Posterior cingulate gyrus (tissue), 11 donors: Measurements from ENCODE around the gene HHATL.
A peak's percentile ranks its signal among the peaks of the same experiment; 100 is the strongest.

Experiments
- DNase-seq, 10 donors: peaks; one replicate each; pipeline versions ENCODE4 v3.0.0 to v3.0.0-alpha.2; 2020 to 2021; ENCODE audit warnings: mixed read lengths in 3 of 10
- intact Hi-C: fragments of 100-400 bp; cut with DNase I; formaldehyde crosslinking; loops from one replicate; pipeline ENCODE4 v1.15.1; 2023

HHATL gene

DNA sequence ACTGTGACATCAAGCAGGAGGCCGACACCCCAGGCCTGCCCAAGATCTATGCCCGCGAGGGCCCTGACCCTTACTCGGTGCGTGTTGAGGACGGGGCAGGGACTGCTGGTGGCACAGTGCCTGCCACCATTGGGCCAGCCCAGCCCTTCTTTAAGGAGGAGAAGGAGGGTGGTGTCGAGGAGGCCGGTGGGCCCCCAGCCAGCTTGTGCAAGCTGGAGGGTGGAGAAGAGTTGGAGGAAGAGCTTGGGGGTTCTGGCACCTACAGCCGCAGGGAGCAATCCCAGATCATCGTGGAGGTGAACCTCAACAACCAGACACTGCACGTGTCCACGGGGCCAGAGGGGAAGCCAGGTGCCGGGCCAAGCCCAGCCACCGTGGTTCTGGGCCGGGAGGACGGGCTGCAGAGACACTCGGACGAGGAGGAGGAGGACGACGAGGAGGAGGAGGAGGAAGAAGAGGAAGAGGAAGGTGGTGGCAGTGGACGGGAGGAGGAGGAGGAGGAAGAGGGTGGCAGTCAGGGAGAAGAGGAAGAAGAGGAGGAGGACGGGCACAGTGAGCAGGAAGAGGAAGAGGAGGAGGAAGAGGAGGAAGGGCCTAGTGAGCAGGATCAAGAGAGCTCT is 43.7 kb downstream of the HHATL start:
- DNase-seq, result peak in 2 of 10 donors; percentile 20 to 75
- intact Hi-C loops, result no loop called here

DNA sequence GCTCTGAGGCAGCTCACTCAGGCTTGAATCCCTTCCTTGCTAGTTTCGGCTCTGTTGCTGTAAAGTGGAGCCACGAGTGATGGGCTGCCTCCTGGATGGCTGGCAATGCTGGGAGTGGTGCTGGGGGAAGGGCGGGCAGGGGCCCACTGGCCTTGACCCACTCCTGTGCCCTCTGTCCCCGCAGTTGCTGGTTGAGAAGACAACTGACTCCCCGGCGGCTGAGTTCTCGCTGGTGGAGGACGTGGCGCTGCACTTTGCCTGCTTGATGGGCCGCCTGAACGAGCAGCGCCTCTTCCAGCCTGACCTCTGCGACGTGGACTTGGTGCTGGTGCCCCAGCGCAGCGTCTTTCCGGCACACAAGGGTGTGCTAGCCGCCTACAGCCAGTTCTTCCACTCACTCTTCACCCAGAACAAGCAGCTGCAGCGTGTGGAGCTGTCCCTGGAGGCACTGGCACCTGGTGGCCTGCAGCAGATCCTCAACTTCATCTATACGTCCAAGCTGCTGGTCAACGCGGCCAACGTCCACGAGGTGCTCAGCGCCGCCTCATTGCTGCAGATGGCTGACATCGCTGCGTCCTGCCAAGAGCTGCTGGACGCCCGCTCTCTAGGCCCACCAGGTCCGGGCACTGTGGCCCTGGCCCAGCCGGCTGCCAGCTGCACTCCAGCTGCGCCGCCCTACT is 44.4 kb downstream of the HHATL start:
- intact Hi-C loops, result no loop called here
- peak in 4 of 10 donors; percentile 52 to 93 (median 84) for DNase-seq

DNA sequence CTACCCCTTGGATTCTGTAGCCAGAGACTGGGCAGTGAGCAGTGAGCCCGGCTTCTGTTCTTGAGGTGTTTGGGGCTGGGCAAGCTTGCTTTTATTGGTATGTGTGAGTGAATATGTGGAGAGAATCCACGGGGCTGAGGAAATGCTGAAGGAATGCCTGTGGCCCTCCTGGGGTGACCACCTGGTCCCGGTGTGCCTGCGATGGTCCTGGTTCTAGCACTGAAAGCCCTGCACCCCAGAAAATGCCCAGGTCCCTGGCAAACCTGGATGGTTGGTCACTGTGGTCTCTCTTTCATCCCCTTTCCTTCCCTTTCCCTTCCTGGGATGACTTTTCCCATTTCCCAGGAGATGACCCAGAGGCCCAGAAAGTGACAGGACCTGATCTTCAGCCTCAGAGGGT is 44.9 kb downstream of the HHATL start:
- intact Hi-C loops, result no loop called here
- DNase-seq, result peak in 1 of 10 donors; percentile 71

DNA sequence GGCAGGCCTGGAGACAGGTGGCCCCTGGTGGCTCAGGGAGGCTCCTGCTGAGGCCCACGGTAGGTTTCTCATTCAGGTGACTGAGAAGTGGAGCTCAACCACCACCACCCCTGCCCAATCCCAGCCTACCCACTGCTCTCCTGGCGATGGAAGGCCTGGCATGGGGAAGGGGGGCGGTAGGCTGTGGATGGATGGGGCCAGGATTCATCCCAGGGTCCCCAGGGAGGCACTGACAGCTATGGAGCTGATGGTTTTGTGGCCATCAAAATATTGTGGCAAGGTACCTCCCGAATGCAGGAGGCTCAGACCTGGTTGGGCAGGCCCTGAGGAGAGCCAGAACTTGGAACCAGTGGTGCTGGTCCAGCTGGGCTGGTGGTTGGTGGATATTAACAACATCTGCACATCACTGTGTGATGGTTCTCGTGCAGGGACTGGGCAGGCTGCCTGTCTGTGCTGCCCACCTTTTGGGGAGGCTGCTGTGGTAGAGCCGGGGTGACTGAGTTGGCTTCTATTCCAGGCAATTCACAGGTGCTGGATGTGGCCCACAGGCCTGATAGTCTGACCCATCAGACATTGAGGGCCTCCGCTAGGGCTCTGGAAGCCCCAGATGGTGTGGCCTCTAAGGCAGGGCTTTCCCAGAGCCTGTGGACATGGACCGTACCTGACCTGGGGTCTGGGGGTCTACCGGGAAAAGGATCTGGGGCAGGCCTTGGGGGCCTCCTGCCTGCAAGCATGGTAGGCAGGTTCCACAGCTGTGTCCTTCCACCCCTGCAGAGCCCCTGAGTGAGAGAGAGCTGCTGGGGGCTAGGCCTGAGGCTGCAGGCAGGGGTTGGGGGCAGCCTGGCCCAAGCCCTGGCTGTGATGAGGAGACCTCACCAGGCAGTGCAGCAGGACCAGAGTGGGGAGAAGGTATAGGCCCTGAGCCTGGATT is 45.7 kb downstream of the HHATL start:
- intact Hi-C loops, result no loop called here
- peak in 2 of 10 donors; percentile 61 to 77 for DNase-seq

DNA sequence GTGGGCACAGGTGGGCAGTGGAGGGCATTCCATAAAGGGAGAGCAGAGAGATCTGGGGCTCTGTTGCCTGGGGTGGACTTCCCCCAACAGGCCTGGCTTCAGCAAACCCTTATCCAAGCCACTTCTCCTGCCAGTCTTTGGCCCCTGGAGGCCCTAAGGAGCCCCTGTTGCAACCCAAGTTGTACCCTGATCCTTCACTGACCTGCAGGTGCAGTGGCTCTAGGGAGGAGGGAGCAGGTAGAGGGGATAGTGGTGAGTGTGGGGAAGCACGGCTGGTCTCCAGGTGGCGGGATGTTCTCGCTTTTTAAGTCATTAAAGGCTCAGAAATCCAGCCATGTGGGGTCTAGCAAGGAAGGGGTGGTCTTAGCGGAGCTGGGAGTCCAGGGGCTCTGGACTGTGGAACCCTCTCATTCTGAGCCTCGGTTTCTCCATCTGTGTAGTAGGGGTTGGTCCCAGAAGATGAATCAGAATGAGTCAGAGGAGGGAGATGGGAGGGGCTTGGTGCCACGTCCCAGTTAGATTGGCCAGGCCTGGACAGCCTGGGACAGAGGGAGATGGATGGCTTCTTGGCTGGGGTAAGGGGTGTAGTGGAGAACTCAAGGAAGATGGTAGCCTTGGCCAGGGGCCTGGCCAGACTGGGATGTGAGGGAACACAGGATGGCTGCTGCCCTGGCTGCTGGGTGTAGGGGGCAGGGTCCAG is 46.5 kb downstream of the HHATL start:
- intact Hi-C loops, result no loop called here
- DNase-seq, result peak in 2 of 10 donors; percentile 37 to 86

DNA sequence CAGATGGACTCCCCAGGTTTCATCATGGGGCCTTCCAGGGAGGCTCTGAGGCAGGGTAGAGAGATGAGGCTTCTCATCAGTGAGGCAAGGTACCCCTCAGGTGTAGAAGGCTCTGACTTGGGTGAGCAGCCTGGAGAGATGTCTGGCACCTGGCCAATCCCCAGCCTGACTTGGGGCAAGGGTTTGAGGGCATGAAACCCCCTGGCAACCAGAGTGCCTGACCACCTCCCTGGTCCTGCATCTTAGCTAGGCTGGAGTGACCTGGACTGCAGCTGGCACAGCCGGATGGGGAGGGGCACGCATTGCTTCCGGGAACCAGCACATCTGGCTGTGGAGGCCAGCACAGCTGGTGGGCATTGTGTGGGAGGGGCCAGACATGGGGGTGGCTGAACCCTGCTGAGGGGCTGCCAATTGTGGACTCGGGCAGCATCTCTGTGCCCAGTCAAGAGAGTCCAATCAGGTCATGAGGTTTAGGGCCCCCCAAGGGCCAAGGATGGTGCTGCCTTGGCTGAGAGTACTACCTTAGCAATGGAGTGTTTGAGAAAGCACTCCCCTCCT is 47.2 kb downstream of the HHATL start:
- peak in 5 of 10 donors; percentile 51 to 93 (median 74) for DNase-seq

DNA sequence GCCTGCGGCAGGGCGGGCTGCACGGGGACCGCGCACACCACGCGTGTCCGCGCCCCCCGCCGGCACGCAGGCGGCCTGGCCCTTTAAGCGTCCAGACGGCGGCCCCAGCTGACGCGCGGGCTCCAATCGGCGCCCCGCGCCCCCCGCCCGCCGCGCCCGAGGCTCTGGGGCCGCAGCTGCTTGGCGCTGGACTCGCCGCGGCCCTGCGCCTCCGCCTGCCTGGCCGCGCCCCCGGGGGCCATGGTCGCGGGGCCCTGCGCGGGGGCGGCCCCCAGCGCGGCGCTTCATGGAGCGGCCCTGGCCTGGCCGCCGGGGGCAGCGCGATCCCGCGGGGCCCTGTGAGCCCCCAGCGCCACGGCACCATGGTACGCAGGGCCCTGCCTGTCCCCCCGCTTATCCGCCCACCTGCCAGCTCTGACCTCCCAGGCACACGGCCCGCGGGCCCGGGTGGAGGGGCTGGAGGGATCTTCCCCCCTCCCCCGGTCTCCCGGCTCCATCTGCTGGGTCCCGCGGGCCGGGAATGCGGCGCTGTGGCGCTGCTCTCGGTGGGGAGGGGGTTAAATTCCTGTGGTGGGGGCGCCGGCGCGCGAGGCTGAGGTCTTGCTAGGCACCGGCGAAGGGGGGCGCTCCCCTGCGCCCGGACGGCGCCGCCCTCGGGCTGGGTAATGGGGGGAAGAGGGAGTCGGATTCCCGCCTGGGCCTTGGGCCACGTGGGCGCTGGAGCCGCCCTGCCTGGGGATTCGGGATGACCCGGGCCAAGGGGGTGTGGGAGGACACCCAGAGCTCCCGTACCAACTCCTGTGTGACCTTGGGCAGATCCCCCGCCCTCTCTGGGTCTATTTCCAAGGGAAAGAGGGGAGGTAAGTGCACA is 48.0 kb downstream of the HHATL start:
- peak in 6 of 10 donors; percentile 65 to 97 (median 87) for DNase-seq
- intact Hi-C loops, result loop anchor here (5.0 kb wide), 1 partner anchor 52 kb away; the partner anchor contains the start of gene NKTR

More for the DNA sequence above, 47.2 kb downstream of the HHATL start:
- intact Hi-C loops, result no loop called here

DNA sequence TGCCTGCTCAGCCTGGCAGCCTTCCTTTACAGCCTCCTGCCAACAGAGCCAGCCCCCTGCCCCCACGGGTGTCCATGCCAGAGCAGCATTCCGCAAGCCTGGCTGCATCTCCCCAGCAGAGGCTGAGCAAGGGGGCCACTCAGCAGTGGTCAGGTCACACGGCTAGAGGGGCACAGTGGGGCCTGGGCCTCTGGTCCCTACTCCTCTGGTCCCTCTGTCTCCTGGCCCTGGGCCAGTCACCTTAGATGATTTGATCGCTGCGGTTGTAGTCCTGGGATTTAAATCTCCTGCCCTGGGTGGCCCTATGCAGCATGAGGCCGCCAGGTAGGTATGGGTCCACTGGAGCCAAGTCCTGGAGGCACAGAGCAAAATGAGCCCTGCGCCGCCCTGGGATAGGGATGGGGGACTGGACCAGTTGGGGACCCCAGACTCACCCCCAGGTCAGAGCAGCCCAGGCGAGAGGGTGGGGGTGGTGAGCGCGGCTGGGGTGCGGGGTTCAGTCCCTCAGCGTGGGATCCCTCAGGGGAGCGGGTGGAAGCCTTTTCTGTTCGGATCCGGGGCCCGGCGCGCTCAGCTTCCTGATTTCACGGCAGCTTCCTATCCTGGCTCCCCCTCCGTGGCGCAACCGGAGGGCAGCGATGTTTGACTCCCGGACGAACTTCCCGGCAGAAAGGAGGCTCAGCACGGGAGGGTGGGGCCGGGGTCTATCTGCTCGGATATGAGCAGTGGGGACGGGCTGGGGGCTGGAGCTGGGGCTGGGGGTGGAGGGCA is 48.9 kb downstream of the HHATL start, which contains the start of gene ZBTB47:
Gene ZBTB47 (plus strand): TSS at position 138 of the 771 bp plus-strand sequence. CDS start 4,659 bp downstream, outside the sequence.
- intact Hi-C loops, result loop anchor here (5.0 kb wide), 1 partner anchor 51 kb away; the partner anchor contains the start of gene NKTR
- peak in 4 of 10 donors; percentile 58 to 93 (median 88) for DNase-seq

DNA sequence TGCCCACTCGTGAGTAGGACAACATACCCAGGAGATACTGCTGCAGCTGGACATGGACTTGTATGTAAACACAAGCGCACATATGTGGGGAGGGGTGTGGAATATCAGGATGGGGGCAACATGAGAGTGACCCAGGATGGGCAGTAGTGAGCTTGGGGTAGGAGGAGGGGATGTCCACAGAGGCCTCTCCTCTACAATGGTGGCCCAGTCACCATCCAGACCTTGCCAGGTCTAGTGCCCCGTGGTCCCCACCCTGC is 49.4 kb downstream of the HHATL start:
- intact Hi-C loops, result loop anchor here (5.0 kb wide), 1 partner anchor 51 kb away; the partner anchor contains the start of gene NKTR
- no peak for DNase-seq

DNA sequence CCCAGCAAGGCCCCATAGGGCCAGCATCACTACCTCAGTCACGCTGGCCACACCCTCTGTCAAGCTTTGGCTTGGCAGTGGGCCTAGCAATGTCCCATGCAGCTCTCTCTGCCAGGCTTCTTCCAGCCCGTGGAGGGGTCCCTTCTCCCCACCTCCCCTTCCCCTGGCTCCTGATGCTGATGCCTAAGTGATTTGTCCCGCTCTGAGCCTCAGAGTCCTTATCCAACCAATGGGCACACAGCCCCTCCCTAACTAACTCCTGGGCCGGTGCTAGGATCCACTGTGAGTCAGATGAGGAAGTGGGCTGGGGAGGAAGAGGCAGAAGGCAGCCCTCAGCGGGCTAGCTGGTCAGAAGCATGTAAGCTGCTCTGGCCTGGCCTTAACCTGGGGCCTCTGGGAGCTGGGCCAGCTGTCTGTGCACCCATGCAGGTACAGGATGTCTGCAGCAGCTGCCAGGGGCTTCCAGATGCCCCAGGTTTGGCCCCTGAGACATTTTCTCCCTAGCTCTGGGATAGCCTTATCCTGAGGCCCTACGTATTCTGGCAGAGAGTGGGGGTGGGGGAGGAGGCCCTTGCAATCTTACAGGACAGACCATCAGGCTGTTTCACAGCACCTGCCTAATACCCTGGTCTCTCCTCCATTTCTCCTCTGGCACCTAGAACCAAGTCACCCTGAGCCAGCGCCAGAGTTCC is 49.8 kb downstream of the HHATL start:
- DNase-seq, result peak in 4 of 10 donors; percentile 50 to 93 (median 82)
- intact Hi-C loops, result loop anchor here (5.0 kb wide), 1 partner anchor 50 kb away; the partner anchor contains the start of gene NKTR

DNA sequence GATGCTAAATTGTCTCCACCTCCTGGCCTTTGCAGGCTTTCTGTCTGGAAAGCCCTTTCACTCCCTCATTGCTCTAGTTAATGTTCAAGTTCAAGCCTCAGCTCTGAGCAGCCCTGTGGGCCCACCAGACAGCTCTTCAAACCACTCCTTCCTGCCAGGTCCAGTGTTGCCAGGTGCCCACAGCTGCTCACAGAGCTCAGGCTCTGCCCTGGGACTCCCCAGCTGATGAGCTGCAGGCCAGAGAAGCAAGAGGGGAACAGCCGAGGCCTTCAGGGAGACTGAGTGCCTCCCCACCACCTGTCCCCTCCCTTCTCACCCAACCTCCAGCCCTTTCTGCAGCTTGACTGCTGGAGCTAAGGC is 50.4 kb downstream of the HHATL start:
- DNase-seq, result no peak
- intact Hi-C loops, result loop anchor here (5.0 kb wide), 1 partner anchor 50 kb away; the partner anchor contains the start of gene NKTR

DNA sequence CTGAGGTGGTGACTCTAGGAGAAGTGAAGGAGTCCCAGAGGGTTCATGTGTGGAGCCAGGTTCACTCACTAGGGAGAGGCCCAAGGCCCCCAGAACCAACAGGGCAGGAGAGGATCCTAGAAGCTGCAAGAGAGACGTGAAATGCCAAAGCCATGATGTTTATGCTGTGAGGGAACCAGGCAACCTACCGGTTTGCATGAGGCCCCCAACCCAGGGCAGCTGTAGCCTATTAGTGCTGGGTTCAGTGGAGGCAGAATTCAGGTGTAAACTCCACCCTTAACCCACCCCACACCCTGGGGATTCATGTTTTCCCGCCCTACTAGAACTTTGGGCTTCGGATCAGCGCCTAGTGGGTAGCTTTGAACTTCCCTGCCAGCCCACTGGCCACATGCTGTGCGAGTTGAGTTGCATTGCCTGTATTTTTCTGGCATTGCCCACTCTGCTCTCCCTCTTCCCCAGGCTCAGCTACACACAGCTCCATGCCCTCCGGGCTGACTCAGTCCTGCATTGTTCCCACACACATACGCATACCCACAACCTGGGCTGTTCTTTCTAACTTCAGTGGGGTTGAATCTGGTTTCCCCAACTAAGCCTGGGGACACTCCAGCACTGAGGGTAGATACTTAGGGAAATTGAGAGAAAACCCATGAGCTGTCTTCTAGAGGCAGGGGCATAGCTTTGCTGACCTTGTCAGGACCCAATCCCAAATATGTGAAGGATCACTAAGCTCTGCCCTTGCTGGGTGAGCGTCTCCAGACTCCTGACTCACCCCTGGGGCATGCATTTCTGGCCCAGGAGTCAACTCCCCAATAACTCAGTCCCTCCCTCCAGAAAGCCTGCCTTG is 51.1 kb downstream of the HHATL start:
- DNase-seq, result peak in 2 of 10 donors; percentile 21 to 60
- intact Hi-C loops, result loop anchor here (5.0 kb wide), 1 partner anchor 49 kb away; the partner anchor contains the start of gene NKTR

DNA sequence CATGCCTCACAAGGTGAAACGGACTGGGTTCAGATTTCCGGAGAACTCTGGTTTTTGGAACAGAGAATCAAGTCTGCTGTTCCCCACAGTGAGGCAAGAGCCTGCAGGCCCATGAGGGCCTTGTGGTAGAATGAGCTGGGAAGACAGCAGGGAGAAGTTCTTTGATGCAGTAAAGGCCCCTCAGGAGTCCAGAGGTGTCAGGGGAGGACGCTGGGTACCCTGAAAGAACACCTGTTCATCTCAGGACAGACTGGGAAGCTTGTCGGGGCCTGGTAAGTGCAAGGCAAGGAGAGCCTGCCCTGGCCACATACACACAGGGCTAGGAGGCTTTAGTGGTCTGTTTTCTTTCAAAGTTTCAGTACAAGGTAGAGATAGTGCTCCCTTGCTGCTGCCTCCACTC is 52.8 kb downstream of the HHATL start:
- intact Hi-C loops, result loop anchor here (5.0 kb wide), 1 partner anchor 47 kb away; the partner anchor contains the start of gene NKTR
- DNase-seq, result no peak

DNA sequence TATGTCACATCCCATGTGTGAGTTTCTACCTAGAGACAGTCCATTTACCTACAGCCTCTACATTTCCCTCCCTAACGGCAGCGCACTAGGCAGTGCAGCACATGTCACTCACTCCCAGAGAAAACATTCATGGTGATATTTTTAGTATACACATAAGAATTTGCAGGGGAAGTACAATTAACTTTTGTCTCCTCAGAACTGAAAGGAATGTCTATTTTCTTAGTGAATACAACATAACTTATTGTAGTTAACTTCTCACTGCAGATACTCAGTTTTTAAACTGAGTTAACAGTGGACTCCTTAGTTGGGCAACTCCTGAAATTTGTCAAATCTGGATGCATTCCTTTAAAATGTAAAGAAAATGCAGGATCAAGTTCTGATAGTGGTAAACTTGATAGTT is 53.6 kb downstream of the HHATL start:
- intact Hi-C loops, result no loop called here
- no peak for DNase-seq

DNA sequence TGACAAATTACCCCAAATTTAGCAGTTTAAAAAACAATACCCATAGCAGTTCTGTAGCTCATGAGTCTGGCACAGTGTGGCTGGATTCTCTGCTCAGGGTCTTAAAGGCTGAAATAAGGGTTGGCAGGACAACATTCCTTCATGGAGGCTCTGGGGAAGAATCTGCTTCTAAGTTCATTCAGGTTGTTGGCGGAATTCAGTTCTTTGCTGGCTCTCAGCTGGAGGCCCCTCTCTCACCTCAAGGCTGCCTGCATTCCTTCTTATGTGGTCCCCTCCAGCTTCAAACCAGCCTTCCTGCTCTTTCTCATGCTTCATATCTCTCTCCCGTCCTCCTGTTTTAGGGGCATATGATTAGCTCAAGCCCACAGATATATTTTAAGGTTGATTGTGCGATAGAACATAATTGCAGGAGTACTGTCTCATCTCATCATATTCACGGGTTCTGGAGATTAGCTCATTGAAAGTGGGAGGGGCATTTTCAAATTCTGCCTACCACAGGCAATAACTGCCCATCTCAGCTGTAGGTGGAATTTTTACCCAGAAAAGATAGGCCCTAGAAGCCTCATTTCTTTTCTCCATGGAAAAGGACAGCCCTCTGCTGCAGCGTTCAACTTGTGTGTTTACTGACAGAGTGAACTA is 54.7 kb downstream of the HHATL start:
- DNase-seq, result no peak
- intact Hi-C loops, result no loop called here
